ACC112 (cell line): ENCODE measurements around the gene COX6A1.

Experiments used
- H2AFZ ChIP-seq: fragments of 200-600 bp; sonication (generic); one replicate; pipeline ENCODE4 v1.6.0; 2017; ENCODE audit warnings: antibody characterized with exemption, low read length; ENCODE audit not compliant: unreplicated experiment
- H3K27ac ChIP-seq: fragments of 200-600 bp; sonication (generic); 2 replicates; pipeline ENCODE4 v1.5.1; 2014; ENCODE audit warnings: low read depth, mild to moderate bottlenecking, antibody characterized with exemption, low read length, moderate library complexity
- H3K27me3 ChIP-seq: fragments of 200-600 bp; sonication (generic); 2 replicates; pipeline ENCODE4 v1.6.1; 2014; ENCODE audit warnings: mild to moderate bottlenecking, antibody characterized with exemption, low read length, moderate library complexity, mixed read lengths; ENCODE audit not compliant: insufficient read depth
- H3K36me3 ChIP-seq: fragments of 200-600 bp; sonication (generic); 2 replicates; pipeline ENCODE4 v1.6.1; 2016; ENCODE audit warnings: mild to moderate bottlenecking, antibody characterized with exemption, low read length, moderate library complexity, mixed read lengths; ENCODE audit not compliant: insufficient read depth
- H3K4me1 ChIP-seq: fragments of 200-600 bp; sonication (generic); one replicate; pipeline ENCODE4 v1.6.1; 2016; ENCODE audit warnings: low read length, mixed read lengths; ENCODE audit not compliant: insufficient read depth, unreplicated experiment, control insufficient read depth
- H3K4me3 ChIP-seq: fragments of 200-600 bp; sonication (generic); 2 replicates; pipeline ENCODE4 v1.5.1; 2014; ENCODE audit warnings: mild to moderate bottlenecking, low read depth, low read length
- H3K79me2 ChIP-seq: fragments of 200-600 bp; sonication (generic); one replicate; pipeline ENCODE4 v1.6.0; 2016; ENCODE audit warnings: low read length; ENCODE audit not compliant: control insufficient read depth, unreplicated experiment, insufficient read depth

The COX6A1 gene

DNA sequence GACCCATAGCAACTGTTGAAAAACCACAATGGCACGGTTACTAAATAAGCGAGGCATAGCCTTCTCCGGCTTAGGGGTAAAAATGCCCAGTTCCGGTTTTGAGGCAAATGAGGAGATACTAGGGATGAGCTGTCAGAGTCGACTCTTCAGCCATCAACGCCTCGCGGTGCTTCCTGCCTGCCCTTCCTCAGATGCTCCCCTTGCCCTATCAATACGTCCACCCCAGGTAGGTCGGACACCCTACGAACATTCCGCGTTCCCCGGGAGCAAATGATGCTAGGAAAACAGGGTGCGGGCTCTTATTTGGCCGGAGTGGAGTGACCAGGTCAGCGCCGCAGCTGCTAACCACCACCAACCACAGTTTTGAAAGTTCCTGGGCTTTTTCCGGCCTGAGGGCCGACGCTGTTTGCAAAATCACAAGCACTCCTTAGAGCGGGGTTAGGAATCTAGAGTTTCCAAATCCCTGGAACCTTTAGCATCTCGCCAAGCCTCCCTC is 30.5 kb downstream of the COX6A1 start:
- H3K79me2 ChIP-seq, result peaks cover 86% of the 10 kb centered on the region
- peaks cover 21% of the 10 kb centered on the region; the same call in 1 of the 2 replicates for H3K36me3 ChIP-seq
- no peaks in the 10 kb centered on the region for H3K27me3 ChIP-seq
- no peak overlapping the region for H2AFZ ChIP-seq
- peak overlapping the region; percentile 71 for H3K27ac ChIP-seq
- H3K4me3 ChIP-seq, result peak overlapping the region; percentile 84
- H3K4me1 ChIP-seq, result peaks cover 11% of the 10 kb centered on the region

DNA sequence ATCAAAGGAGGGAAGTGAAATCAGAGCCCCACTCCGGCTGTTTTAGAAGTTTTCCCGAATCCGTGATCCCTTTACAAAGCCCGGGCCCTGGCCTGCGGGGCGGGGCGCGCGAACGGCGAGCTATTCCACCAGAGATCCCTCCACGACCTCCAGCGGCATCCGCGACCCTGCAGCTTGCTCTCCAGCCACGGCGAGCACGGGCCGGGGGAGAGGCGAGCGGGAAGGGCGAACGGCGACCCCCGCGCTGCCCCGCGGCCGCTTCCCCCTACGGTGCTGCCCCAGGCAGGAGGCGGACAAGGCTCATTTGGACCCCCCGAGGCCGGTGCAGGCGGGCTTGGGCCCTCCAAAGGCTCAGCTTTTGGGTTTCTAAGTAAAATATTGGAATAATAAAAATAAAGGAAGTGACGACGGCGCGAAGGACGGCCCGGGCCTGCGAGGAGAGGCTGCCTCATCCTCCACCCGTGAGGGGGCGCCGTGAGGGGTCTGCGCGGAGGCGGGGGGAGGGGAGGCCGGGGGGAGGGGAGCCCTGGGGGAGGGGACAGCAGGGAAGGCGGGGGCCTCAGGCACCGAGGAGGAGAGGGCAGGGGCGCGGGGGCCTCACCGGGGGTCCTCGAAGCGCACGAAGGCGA is 31.0 kb downstream of the COX6A1 start:
- peak overlapping the region; percentile 71 for H3K27ac ChIP-seq
- no peaks in the 10 kb centered on the region for H3K27me3 ChIP-seq
- H2AFZ ChIP-seq, result peak overlapping the region; percentile 51
- peaks cover 82% of the 10 kb centered on the region for H3K79me2 ChIP-seq
- peak overlapping the region; percentile 84 for H3K4me3 ChIP-seq
- peaks cover 15% of the 10 kb centered on the region; the same call in 1 of the 2 replicates for H3K36me3 ChIP-seq
- peaks cover 14% of the 10 kb centered on the region for H3K4me1 ChIP-seq

DNA sequence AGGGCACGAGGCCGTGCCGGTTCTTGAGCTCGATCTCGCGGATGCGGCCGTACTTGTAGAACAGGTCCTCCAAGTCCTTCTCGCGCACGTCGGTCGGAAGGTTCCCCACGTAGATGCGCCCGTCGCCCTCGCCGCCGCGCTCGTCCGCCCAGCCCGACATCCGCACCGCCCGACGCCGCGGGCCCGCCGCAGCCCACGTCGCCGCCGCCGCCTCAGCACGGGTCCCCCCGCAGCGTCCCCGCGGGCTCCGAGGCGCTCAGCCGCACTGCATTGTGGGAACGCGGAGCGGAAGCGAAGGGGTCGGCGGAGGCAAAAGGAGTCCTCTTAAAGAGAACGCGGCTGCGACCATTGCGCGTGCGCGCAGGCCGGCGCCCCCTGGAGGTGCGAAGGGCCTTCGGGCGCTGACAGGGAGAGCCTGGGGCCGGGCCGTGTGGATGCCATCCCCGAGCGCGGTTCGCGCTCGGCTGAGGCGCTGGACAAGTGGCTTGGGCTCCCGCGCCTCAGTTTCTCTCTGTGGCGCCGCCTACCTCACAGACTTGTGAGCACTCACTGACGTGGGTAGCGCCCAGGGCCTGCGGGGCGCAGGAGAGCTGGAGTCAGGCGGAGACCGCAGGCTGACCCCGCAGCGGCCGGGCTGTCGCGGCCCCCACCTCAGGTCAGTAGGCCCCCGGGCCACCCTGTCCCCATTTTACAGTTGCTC is 31.7 kb downstream of the COX6A1 start, which contains the start of gene SRSF9:
SRSF9 (minus strand) TSS at position 299 of the 700 bp plus-strand sequence; CDS start at position 160, 139 bp downstream.
- Histone ChIP-seq H3K27ac (peak within 1 kb of the TSS; percentile 71), H3K4me1 (peaks cover 21% of the 10 kb centered on the region), H3K27me3 (no peaks in the 10 kb centered on the region), H3K36me3 (peaks cover 9% of the 10 kb centered on the region; the same call in 1 of the 2 replicates), H3K4me3 (peak within 1 kb of the TSS; percentile 84), H2AFZ (peak within 1 kb of the TSS; percentile 85), H3K79me2 (peaks cover 75% of the 10 kb centered on the region)

DNA sequence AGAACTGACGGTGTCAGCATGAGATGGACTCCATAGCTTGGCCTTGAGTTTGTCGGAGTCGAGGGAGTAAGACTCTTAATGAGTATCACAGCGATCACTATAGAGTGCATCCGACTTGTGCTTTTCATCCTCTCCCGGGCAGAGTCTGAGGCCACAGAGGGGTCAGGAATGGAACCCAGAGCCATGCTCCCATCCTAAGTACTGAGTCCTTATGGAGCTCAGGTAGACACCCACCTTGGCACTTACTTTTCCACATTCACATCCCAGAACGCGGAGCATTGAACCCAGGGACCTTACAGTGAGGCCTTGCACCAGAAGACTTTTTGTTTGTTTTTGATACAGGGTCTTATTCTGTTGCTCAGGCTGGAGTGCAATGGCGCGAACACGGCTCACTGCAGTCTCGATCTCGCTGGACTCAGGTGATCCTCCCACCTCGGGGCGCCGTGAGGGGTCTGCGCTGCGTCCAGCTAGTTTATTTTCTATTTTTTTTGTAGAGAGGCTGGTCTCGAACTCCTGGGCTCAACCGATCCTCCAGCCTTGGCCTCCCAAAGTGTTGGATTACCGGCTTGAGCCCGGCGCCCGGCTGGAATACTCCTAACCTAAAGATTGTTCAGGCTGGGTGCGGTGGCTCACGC is 32.4 kb downstream of the COX6A1 start:
- peak overlapping the region; percentile 85 for H2AFZ ChIP-seq
- H3K79me2 ChIP-seq, result peaks cover 71% of the 10 kb centered on the region
- no peaks in the 10 kb centered on the region for H3K27me3 ChIP-seq
- peak overlapping the region; percentile 71 for H3K27ac ChIP-seq
- H3K4me1 ChIP-seq, result peaks cover 27% of the 10 kb centered on the region
- peak overlapping the region; percentile 84 for H3K4me3 ChIP-seq
- peaks cover 8% of the 10 kb centered on the region; the same call in 1 of the 2 replicates for H3K36me3 ChIP-seq

DNA sequence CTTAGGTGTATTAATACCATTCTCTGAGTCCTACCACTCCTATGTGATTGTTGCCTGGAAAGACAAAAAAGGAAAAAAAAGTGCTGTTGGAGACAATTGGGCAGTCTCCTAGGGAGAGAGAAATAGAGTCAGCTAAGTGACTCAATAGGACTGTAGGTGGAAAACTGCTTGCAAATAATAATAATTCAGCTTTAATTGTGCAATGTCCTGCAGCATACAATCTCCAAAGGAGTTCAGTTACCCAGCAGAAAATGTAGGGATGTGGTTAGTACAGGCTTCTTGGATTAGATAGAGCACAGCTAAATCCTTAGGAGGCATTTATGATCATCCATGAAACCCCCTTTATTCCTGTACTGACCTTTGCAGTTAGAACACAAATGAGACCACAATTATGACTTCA is 34.6 kb downstream of the COX6A1 start:
- Histone ChIP-seq H3K27ac (no peak overlapping the region), H3K4me3 (no peak overlapping the region), H2AFZ (no peak overlapping the region), H3K27me3 (no peaks in the 10 kb centered on the region), H3K36me3 (no peaks in the 10 kb centered on the region), H3K79me2 (peaks cover 50% of the 10 kb centered on the region), H3K4me1 (peaks cover 28% of the 10 kb centered on the region)

DNA sequence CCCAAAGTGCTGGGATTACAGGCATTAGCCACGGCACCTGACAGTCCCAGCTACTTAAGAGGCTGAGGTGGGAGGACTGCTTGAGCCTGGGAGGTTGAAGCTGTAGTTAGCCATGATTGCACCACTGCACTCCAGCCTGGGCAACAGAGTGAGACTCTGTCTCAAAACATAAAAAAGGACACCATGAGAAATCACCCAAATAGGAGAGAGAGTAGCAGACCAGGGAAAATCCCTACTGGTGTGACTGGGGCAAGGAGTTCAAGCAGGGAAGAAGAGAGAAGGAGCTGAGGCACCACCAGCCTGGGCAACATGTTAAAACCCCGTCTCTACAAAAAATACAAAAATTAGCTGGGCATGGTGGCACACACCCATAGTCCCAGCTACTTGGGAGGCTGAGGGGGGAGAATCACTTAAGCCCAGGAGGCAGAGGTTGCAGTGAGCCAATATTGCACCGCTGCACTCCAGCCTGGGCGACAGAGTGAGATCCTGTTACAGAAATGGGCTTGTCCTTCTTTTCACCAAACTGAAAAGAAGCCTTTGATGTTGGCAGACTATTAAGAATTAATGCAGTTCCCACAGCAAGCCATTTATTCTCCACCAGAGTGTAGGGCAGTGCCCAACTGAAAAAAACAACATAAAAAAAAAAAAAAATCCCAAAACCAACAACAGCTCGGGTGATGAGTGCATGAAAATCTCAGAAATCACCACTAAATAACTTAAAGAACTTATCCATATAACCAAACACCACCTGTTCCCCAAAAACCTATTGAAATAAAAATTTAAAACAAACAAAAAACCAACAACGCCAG is 36.1 kb downstream of the COX6A1 start:
- Histone ChIP-seq H3K27ac (peak overlapping the region; percentile 56), H3K4me1 (peaks cover 28% of the 10 kb centered on the region), H3K36me3 (no peaks in the 10 kb centered on the region), H3K79me2 (peaks cover 35% of the 10 kb centered on the region), H2AFZ (no peak overlapping the region), H3K27me3 (no peaks in the 10 kb centered on the region), H3K4me3 (peak overlapping the region; percentile 35; the same call in 1 of the 2 replicates)

DNA sequence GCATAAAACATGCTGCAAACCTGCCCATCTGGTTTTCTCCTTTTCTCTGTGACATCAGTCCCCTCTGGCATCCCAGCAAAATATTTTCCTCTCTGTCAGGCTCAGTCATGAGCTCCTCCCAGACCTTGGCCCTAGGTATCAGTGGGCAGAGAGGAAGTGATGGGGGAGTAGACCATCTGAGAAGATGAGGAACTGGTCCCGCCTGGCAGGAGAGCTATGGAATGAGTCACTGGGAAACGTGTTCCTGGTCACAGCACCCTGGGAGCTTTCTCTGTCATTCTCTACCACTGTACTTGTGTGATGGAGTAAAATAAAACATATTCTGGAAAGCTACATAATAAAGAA is 36.7 kb downstream of the COX6A1 start:
- Histone ChIP-seq H3K36me3 (no peaks in the 10 kb centered on the region), H3K27ac (peak overlapping the region; percentile 56), H3K4me3 (peak overlapping the region; percentile 22), H3K27me3 (no peaks in the 10 kb centered on the region), H2AFZ (no peak overlapping the region), H3K79me2 (peaks cover 29% of the 10 kb centered on the region), H3K4me1 (peaks cover 28% of the 10 kb centered on the region)

DNA sequence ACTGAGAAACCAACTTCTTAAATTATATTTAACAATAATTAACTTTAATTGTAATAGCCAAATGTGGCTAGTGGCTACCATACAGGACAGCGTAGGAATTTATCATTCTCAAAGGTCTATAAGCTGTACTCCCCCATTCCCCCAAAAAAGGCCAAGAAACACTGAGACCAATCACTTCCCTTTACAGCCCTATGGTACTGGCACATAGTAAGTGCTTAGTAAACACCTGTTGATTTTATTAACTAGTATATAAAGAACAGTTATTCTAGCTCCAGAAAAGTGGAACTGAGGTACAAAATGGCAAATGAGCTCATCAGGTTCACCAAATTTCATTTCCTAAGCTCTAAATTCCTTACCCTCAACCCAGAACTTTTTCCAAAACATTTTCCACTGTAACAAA is 37.7 kb downstream of the COX6A1 start:
- Histone ChIP-seq H2AFZ (no peak overlapping the region), H3K27me3 (no peaks in the 10 kb centered on the region), H3K36me3 (no peaks in the 10 kb centered on the region), H3K27ac (no peak overlapping the region; the same call in 1 of the 2 replicates), H3K79me2 (peaks cover 22% of the 10 kb centered on the region), H3K4me1 (peaks cover 23% of the 10 kb centered on the region), H3K4me3 (no peak overlapping the region)

DNA sequence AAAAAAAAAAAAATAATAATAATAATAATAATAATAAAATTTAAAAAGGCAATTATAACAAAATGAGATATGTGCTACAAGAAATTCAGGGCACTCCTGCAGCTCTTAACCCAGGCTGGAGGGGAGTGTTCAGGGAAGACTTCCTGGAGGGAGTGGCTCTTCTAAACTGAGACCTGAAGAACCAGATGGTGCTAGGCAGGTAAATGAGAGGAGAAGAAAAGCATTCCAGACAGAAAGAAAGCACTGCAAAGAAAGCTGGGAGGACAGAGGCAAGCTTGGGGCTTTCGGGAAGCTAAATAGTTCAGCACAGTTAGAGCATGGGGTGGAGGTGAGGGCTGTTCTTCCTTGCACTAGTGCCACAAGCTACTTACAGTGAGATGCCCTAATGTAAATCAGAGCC is 41.5 kb downstream of the COX6A1 start:
- peaks cover 9% of the 10 kb centered on the region for H3K4me1 ChIP-seq
- no peak overlapping the region for H3K27ac ChIP-seq
- no peaks in the 10 kb centered on the region for H3K36me3 ChIP-seq
- peaks cover 4% of the 10 kb centered on the region for H3K79me2 ChIP-seq
- H3K4me3 ChIP-seq, result no peak overlapping the region
- H3K27me3 ChIP-seq, result no peaks in the 10 kb centered on the region
- no peak overlapping the region for H2AFZ ChIP-seq

DNA sequence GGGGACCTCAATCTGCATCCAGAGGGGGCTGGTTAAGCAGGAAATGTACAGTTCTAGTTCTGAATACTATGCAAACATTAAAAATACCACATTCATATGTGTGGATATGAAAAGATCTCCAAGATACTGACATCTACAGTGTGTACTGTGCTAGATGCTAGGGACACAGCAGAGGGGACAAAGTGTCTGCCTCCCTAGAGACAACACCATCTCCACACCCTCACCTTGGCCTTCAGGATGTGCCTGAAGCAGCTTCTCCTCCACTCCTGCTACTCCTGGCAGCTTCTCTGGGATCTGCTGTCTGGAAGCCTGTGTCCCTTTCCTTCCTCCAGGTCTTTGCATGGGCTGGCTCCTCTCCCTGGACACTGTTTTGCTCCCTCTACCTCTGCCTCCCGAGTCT is 42.3 kb downstream of the COX6A1 start:
- Histone ChIP-seq H2AFZ (no peak overlapping the region), H3K27me3 (no peaks in the 10 kb centered on the region), H3K4me1 (peaks cover 2% of the 10 kb centered on the region), H3K36me3 (no peaks in the 10 kb centered on the region), H3K79me2 (peaks cover 1% of the 10 kb centered on the region), H3K27ac (no peak overlapping the region), H3K4me3 (no peak overlapping the region)
